Inferior parietal cortex (tissue), 1 donor: ENCODE data around the gene STEAP3.

Experiments used
- DNase-seq: peaks from one replicate; pipeline ENCODE4 v3.0.0-alpha.2; 2016; ENCODE audit errors: extremely low spot score

Gene STEAP3

GRCh38 chr2:119198240-119198840, 25.3 kb upstream of the STEAP3 start:
- no peak for DNase-seq

- DNase-seq = no peak
Measured at GRCh38 chr2:119201815-119202214, 21.8 kb upstream of the STEAP3 start.

- no peak for DNase-seq
Measured at GRCh38 chr2:119202610-119203310, 20.9 kb upstream of the STEAP3 start.

GRCh38 chr2:119204525-119204924, 19.1 kb upstream of the STEAP3 start:
- no peak for DNase-seq

- no peak for DNase-seq
Measured at GRCh38 chr2:119205001-119205706, 18.5 kb upstream of the STEAP3 start.

- DNase-seq = no peak
Measured at GRCh38 chr2:119206201-119206600, 17.4 kb upstream of the STEAP3 start.

GRCh38 chr2:119207447-119207846, 16.2 kb upstream of the STEAP3 start:
- no peak for DNase-seq

GRCh38 chr2:119208791-119209203, 14.8 kb upstream of the STEAP3 start:
- DNase-seq = no peak

GRCh38 chr2:119212139-119212800, 11.4 kb upstream of the STEAP3 start:
- DNase-seq = no peak

GRCh38 chr2:119214453-119215037, 9.1 kb upstream of the STEAP3 start:
- DNase-seq = no peak

- no peak for DNase-seq
Measured at GRCh38 chr2:119216994-119217393, 6.6 kb upstream of the STEAP3 start.

- DNase-seq = peak; percentile 20
Measured at GRCh38 chr2:119218478-119219064, 5.1 kb upstream of the STEAP3 start.

GRCh38 chr2:119219873-119220272, 3.8 kb upstream of the STEAP3 start:
- no peak for DNase-seq

GRCh38 chr2:119220720-119221301, 2.8 kb upstream of the STEAP3 start:
- no peak for DNase-seq

GRCh38 chr2:119221609-119222008, 2.0 kb upstream of the STEAP3 start:
- no peak for DNase-seq

GRCh38 chr2:119222213-119222612, 1.4 kb upstream of the STEAP3 start:
- no peak for DNase-seq

- no peak for DNase-seq
Measured at GRCh38 chr2:119222863-119223520, 642 bp upstream of the STEAP3 start.

GRCh38 chr2:119224391-119225104, 914 bp downstream of the STEAP3 start:
- no peak for DNase-seq

- no peak for DNase-seq
Measured at GRCh38 chr2:119225105-119225865, 1.7 kb downstream of the STEAP3 start.
